Suprapubic skin (tissue), 3 donors: ENCODE data around the gene MMADHC.
A peak's percentile ranks its signal among the peaks of the same experiment; 100 is the strongest.

Experiments used
- CTCF ChIP-seq, 2 donors: fragments of 200-600 bp in 1 of 2; fragments of 450-650 bp in 1 of 2; sonication (generic) in 1 of 2; IDR thresholded peaks; one replicate each; pipeline ENCODE4 v1.5.1; 2016 to 2019; ENCODE audit warnings: antibody characterized with exemption in 2 of 2, mild to moderate bottlenecking in 1 of 2, moderate library complexity in 1 of 2
- EP300 ChIP-seq: sonication (generic); formaldehyde crosslinking; IDR thresholded peaks from one replicate; pipeline ENCODE4 v1.6.1; 2017; ENCODE audit warnings: antibody characterized with exemption
- POLR2A ChIP-seq, 2 donors: fragments of 450-650 bp; IDR thresholded peaks; one replicate each; pipeline ENCODE4 v1.6.1; 2017; ENCODE audit warnings: antibody characterized with exemption in 2 of 2, mild to moderate bottlenecking in 2 of 2, moderate library complexity in 2 of 2

DNA sequence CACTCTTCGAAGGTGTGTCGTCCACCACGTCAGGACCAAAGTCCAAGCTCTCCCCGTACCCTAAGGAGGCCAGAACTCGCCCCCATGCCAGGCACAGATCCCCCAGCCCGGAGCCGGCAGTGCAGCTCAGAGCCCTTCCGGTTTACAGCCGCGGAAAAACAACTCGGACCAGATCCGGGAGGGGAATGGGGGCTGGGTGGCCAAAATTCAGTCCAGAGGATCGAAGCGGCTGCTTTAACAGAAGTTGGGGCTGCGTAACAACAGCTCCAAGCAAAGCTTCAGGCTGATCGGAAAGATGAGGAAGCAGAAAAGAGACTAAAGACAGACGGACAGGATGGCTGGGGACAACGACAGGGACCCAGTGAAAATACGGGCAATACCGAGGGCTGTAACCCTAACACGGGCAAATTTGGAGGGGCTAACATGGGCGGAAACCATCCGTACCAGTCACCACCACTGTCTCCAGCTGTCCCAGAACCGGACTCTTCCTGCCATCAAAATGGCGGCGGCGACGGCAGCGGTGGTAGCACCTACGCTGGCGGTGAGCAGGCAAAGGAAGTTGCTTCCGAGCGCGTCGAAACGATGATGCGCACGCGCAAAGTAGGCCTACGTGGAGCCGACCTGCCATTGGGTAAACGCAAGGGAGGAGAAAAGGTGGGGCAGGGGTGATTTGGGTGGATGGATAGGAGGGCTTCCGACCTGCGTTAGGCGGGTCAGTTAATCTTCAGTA lies at the start of gene MMADHC:
- TF ChIP-seq POLR2A (IDR thresholded peaks at IDR 0.05): peak; percentile 85 to 87
- no peak for TF ChIP-seq CTCF (IDR thresholded peaks at IDR 0.05)
- TF ChIP-seq EP300: no peak
